Skeletal muscle satellite cell (primary cell): ENCODE results near the gene ZNF729. TPM values are rescaled to one million over a fixed set of nuclear protein-coding genes. Genes with fewer than 3 reads are reported as not detected.
"Not testable (repeated sequence)": the region's sequence is repeated elsewhere in the genome, so short reads cannot be mapped to it uniquely, and the experiment has no call there.

Experiments
- H3K27me3 ChIP-seq: 2 replicates; pipeline ENCODE4 v1.7.0; 2013; ENCODE audit warnings: low read length; ENCODE audit not compliant: control insufficient read depth, insufficient read depth
- H3K36me3 ChIP-seq: 2 replicates; pipeline ENCODE4 v1.7.0; 2013; ENCODE audit warnings: mild to moderate bottlenecking, control low read depth, low read length; ENCODE audit not compliant: insufficient read depth
- H3K4me1 ChIP-seq: 2 replicates; pipeline ENCODE4 v1.7.0; 2013; ENCODE audit warnings: low read length; ENCODE audit not compliant: control insufficient read depth, insufficient read depth
- H3K4me2 ChIP-seq: 2 replicates; pipeline ENCODE4 v1.7.0; 2013; ENCODE audit warnings: mild to moderate bottlenecking, low read length
- H3K4me3 ChIP-seq: 2 replicates; pipeline ENCODE4 v1.7.0; 2013; ENCODE audit warnings: low read length
- H3K9ac ChIP-seq: 2 replicates; pipeline ENCODE4 v1.7.0; 2013; ENCODE audit warnings: mild to moderate bottlenecking, low read depth, low read length, moderate library complexity
- H3K9me3 ChIP-seq: replicated peaks from 2 replicates; pipeline ENCODE4 v1.7.0; 2013; ENCODE audit warnings: mild to moderate bottlenecking, control low read depth, low read length
- total RNA-seq: library from RNA; depleted of rRNA; stranded (reverse); fragments of >200 nt; gene quantifications from 2 replicates; pipeline ENCODE4 v1.2.3, GENCODE V29; 2012; rRNA removed

Gene ZNF729
- not detected in 2 replicates for total RNA-seq

- H3K4me3 ChIP-seq = no peak within 1 kb of the TSS
- H3K9me3 ChIP-seq = no peaks in the 10 kb centered on the region
- no peaks in the 10 kb centered on the region for H3K36me3 ChIP-seq
- H3K27me3 ChIP-seq = no peaks in the 10 kb centered on the region
- no peaks in the 10 kb centered on the region for H3K4me1 ChIP-seq
- H3K4me2 ChIP-seq = no peak within 1 kb of the TSS
- no peak within 1 kb of the TSS for H3K9ac ChIP-seq
Observed at GRCh38 chr19:22286151-22286810, at the start of gene ZNF729. TSS of gene ZNF729 (plus strand) at chr19:22286441. CDS start at chr19:22286526, 85 bp downstream.

GRCh38 chr19:22256856-22257255, 29.4 kb upstream of the ZNF729 start:
- H3K36me3 ChIP-seq = no peaks in the 10 kb centered on the region
- peaks cover 35% of the 10 kb centered on the region for H3K9me3 ChIP-seq
- no peaks in the 10 kb centered on the region for H3K27me3 ChIP-seq
- H3K9ac ChIP-seq = no peak overlapping the region
- H3K4me1 ChIP-seq = no peaks in the 10 kb centered on the region
- no peak overlapping the region for H3K4me2 ChIP-seq
- H3K4me3 ChIP-seq = no peak overlapping the region

- Histone ChIP-seq H3K27me3 (no peaks in the 10 kb centered on the region), H3K4me1 (no peaks in the 10 kb centered on the region), H3K9ac (no peak overlapping the region), H3K9me3 (peaks cover 35% of the 10 kb centered on the region), H3K4me2 (no peak overlapping the region), H3K36me3 (no peaks in the 10 kb centered on the region), H3K4me3 (no peak overlapping the region)
Observed at GRCh38 chr19:22257381-22257780, 28.9 kb upstream of the ZNF729 start.

GRCh38 chr19:22257916-22258315, 28.3 kb upstream of the ZNF729 start:
- Histone ChIP-seq H3K9me3 (peaks cover 35% of the 10 kb centered on the region), H3K36me3 (no peaks in the 10 kb centered on the region), H3K4me3 (no peak overlapping the region), H3K4me1 (no peaks in the 10 kb centered on the region), H3K27me3 (no peaks in the 10 kb centered on the region), H3K9ac (no peak overlapping the region), H3K4me2 (no peak overlapping the region)

GRCh38 chr19:22260499-22260898, 25.7 kb upstream of the ZNF729 start:
- Histone ChIP-seq H3K36me3 (no peaks in the 10 kb centered on the region), H3K9ac (no peak overlapping the region), H3K9me3 (peaks cover 35% of the 10 kb centered on the region), H3K4me3 (no peak overlapping the region), H3K27me3 (no peaks in the 10 kb centered on the region), H3K4me1 (no peaks in the 10 kb centered on the region), H3K4me2 (no peak overlapping the region)

- H3K9ac ChIP-seq = no peak overlapping the region
- no peak overlapping the region for H3K4me2 ChIP-seq
- no peaks in the 10 kb centered on the region for H3K4me1 ChIP-seq
- H3K27me3 ChIP-seq = no peaks in the 10 kb centered on the region
- no peak overlapping the region for H3K4me3 ChIP-seq
- no peaks in the 10 kb centered on the region for H3K36me3 ChIP-seq
- peaks cover 36% of the 10 kb centered on the region for H3K9me3 ChIP-seq
Observed at GRCh38 chr19:22261596-22261995, 24.6 kb upstream of the ZNF729 start.

GRCh38 chr19:22263121-22263520, 23.1 kb upstream of the ZNF729 start:
- Histone ChIP-seq H3K27me3 (no peaks in the 10 kb centered on the region), H3K4me3 (no peak overlapping the region), H3K9ac (no peak overlapping the region), H3K4me2 (no peak overlapping the region), H3K36me3 (no peaks in the 10 kb centered on the region), H3K4me1 (no peaks in the 10 kb centered on the region), H3K9me3 (peaks cover 21% of the 10 kb centered on the region)

- H3K4me3 ChIP-seq, H3K27me3 ChIP-seq, H3K4me1 ChIP-seq, H3K9me3 ChIP-seq, H3K9ac ChIP-seq, H3K4me2 ChIP-seq, H3K36me3 ChIP-seq: not testable (repeated sequence)
Observed at GRCh38 chr19:22321554-22321953, 35.3 kb downstream of the ZNF729 start.

- no peaks in the 10 kb centered on the region for H3K36me3 ChIP-seq
Observed at GRCh38 chr19:22326219-22326618, 40.0 kb downstream of the ZNF729 start.

GRCh38 chr19:22327321-22327720, 41.1 kb downstream of the ZNF729 start:
- H3K9me3 ChIP-seq = peaks cover 38% of the 10 kb centered on the region
- H3K4me3 ChIP-seq = no peak overlapping the region

More at GRCh38 chr19:22326219-22326618, 40.0 kb downstream of the ZNF729 start:
- Histone ChIP-seq H3K9me3 (peaks cover 31% of the 10 kb centered on the region), H3K4me3 (no peak overlapping the region), H3K27me3 (no peaks in the 10 kb centered on the region), H3K4me2 (no peak overlapping the region), H3K9ac (no peak overlapping the region), H3K4me1 (no peaks in the 10 kb centered on the region)

GRCh38 chr19:22331521-22331920, 45.3 kb downstream of the ZNF729 start:
- Histone ChIP-seq H3K9me3 (peaks cover 49% of the 10 kb centered on the region), H3K4me2 (no peak overlapping the region)

More at GRCh38 chr19:22327321-22327720, 41.1 kb downstream of the ZNF729 start:
- Histone ChIP-seq H3K36me3 (no peaks in the 10 kb centered on the region), H3K27me3 (no peaks in the 10 kb centered on the region), H3K4me2 (no peak overlapping the region), H3K4me1 (no peaks in the 10 kb centered on the region), H3K9ac (no peak overlapping the region)

GRCh38 chr19:22332924-22333323, 46.7 kb downstream of the ZNF729 start:
- no peak overlapping the region for H3K4me2 ChIP-seq
- H3K36me3 ChIP-seq = no peaks in the 10 kb centered on the region
- H3K9me3 ChIP-seq = peaks cover 38% of the 10 kb centered on the region
- no peak overlapping the region for H3K9ac ChIP-seq
- no peak overlapping the region for H3K4me3 ChIP-seq
- no peaks in the 10 kb centered on the region for H3K27me3 ChIP-seq
- H3K4me1 ChIP-seq = no peaks in the 10 kb centered on the region

More at GRCh38 chr19:22331521-22331920, 45.3 kb downstream of the ZNF729 start:
- Histone ChIP-seq H3K9ac (no peak overlapping the region), H3K36me3 (no peaks in the 10 kb centered on the region), H3K4me3 (no peak overlapping the region), H3K27me3 (no peaks in the 10 kb centered on the region), H3K4me1 (no peaks in the 10 kb centered on the region)
